Measurements from ENCODE around the gene REXO5. TPM values are rescaled to one million over a fixed set of nuclear protein-coding genes. Genes with fewer than 3 reads are reported as not detected.
"Not testable (repeated sequence)": the region's sequence is repeated elsewhere in the genome, so short reads cannot be mapped to it uniquely, and the experiment has no call there.

REXO5 gene
- total RNA-seq: 1 to 10 TPM; 1.1 to 3.0 TPM
- 1 to 10 TPM in 1 of 2 donors, under 1 TPM in 1; 0.88 to 2.2 TPM for polyA plus RNA-seq
- long read RNA-seq, donor 1, partial matches to known transcripts: 0 of 5 reads
- long read RNA-seq, donor 1, other reads (novel, unspliced or antisense): 5 of 5 reads
- long read RNA-seq, donor 2, partial matches to known transcripts: 0 of 1 reads
- long read RNA-seq, donor 2, other reads (novel, unspliced or antisense): 1 of 1 reads

GRCh38 chr16:20806168-20807050 lies at the start of gene REXO5, which contains the start of gene ERI2:
Gene REXO5 (plus strand): TSS chr16:20806527. CDS start chr16:20806954, 427 bp downstream.
Gene ERI2 (minus strand): TSS chr16:20806472. CDS start chr16:20806430, 42 bp downstream.
- intact Hi-C loops (cut with DNase I): loop anchor here in 1 of 2 donors (5.0 to 10.0 kb wide), 3 partner anchors 194 to 498 kb away; no protein-coding TSS in a partner anchor
- peak within 1 kb of the TSS; percentile 47 to 98 for H3K27ac ChIP-seq (ENCODE audit: low read depth in 1 of 2, low read length in 2 of 2)
- H3K9me3 ChIP-seq (ENCODE audit: control insufficient read depth, low read length): no peaks in the 10 kb centered on the region
- H3K36me3 ChIP-seq (ENCODE audit: control insufficient read depth in 1 of 2, insufficient read depth in 2 of 2, low read length in 1 of 2): no peaks in the 10 kb centered on the region
- H3K27me3 ChIP-seq (ENCODE audit: control insufficient read depth in 1 of 2, insufficient read depth in 2 of 2, low read length in 1 of 2): no peaks in the 10 kb centered on the region
- ATAC-seq (ENCODE audit: low FRiP score): peak; percentile 95
- WGBS, 2 donors: 0% methylated on average over 71 to 74 of the region's 74 CpGs
- peak within 1 kb of the TSS; percentile 51 to 74 for H3K4me3 ChIP-seq (ENCODE audit: low read length in 2 of 2)
- DNase-seq: peak; percentile 94 to 96
- H3K4me1 ChIP-seq (ENCODE audit: control insufficient read depth in 1 of 2, insufficient read depth in 2 of 2, low read length in 2 of 2): no peaks in the 10 kb centered on the region

- intact Hi-C loops (cut with DNase I): no loop called here
- ATAC-seq (ENCODE audit: low FRiP score): no peak
- 66% methylated on average over 2 of the region's 2 CpGs for WGBS, 2 donors
- no peak overlapping the region for H3K4me3 ChIP-seq (ENCODE audit: low read length in 2 of 2)
- no peaks in the 10 kb centered on the region for H3K27me3 ChIP-seq (ENCODE audit: control insufficient read depth in 1 of 2, insufficient read depth in 2 of 2, low read length in 1 of 2)
- H3K4me1 ChIP-seq (ENCODE audit: control insufficient read depth in 1 of 2, insufficient read depth in 2 of 2, low read length in 2 of 2): no peaks in the 10 kb centered on the region
- H3K27ac ChIP-seq (ENCODE audit: low read depth in 1 of 2, low read length in 2 of 2): no peak overlapping the region
- H3K36me3 ChIP-seq (ENCODE audit: control insufficient read depth in 1 of 2, insufficient read depth in 2 of 2, low read length in 1 of 2): no peaks in the 10 kb centered on the region
- no peak for DNase-seq
- no peaks in the 10 kb centered on the region for H3K9me3 ChIP-seq (ENCODE audit: control insufficient read depth, low read length)
Observed at GRCh38 chr16:20760346-20760745, 46.0 kb upstream of the REXO5 start.

GRCh38 chr16:20761175-20761574 lies 45.2 kb upstream of the REXO5 start:
- WGBS, 2 donors: 79 to 82% methylated on average over 1 of the region's 1 CpG
- ATAC-seq (ENCODE audit: low FRiP score): no peak
- Histone ChIP-seq H3K27me3 (ENCODE audit: control insufficient read depth in 1 of 2, insufficient read depth in 2 of 2, low read length in 1 of 2) (no peaks in the 10 kb centered on the region), H3K4me1 (ENCODE audit: control insufficient read depth in 1 of 2, insufficient read depth in 2 of 2, low read length in 2 of 2) (no peaks in the 10 kb centered on the region), H3K27ac (ENCODE audit: low read depth in 1 of 2, low read length in 2 of 2) (no peak overlapping the region), H3K36me3 (ENCODE audit: control insufficient read depth in 1 of 2, insufficient read depth in 2 of 2, low read length in 1 of 2) (no peaks in the 10 kb centered on the region), H3K4me3 (ENCODE audit: low read length in 2 of 2) (no peak overlapping the region), H3K9me3 (ENCODE audit: control insufficient read depth, low read length) (no peaks in the 10 kb centered on the region)
- DNase-seq: no peak
- intact Hi-C loops (cut with DNase I): no loop called here

GRCh38 chr16:20762404-20763123 lies 43.8 kb upstream of the REXO5 start:
- Histone ChIP-seq H3K27ac (ENCODE audit: low read depth in 1 of 2, low read length in 2 of 2) (no peak overlapping the region), H3K27me3 (ENCODE audit: control insufficient read depth in 1 of 2, insufficient read depth in 2 of 2, low read length in 1 of 2) (no peaks in the 10 kb centered on the region), H3K36me3 (ENCODE audit: control insufficient read depth in 1 of 2, insufficient read depth in 2 of 2, low read length in 1 of 2) (no peaks in the 10 kb centered on the region), H3K4me1 (ENCODE audit: control insufficient read depth in 1 of 2, insufficient read depth in 2 of 2, low read length in 2 of 2) (no peaks in the 10 kb centered on the region), H3K9me3 (ENCODE audit: control insufficient read depth, low read length) (no peaks in the 10 kb centered on the region), H3K4me3 (ENCODE audit: low read length in 2 of 2) (no peak overlapping the region)
- no peak for ATAC-seq (ENCODE audit: low FRiP score)
- WGBS, 2 donors: 87 to 91% methylated on average over 3 of the region's 3 CpGs
- intact Hi-C loops (cut with DNase I): no loop called here
- no peak for DNase-seq

GRCh38 chr16:20763461-20764232 lies 42.7 kb upstream of the REXO5 start, which contains the start of gene ACSM3:
Gene ACSM3 (plus strand): TSS chr16:20764014. CDS start chr16:20770035, 6,021 bp downstream.
- peak within 1 kb of the TSS in 1 of 2 donors; percentile 76 for H3K27ac ChIP-seq (ENCODE audit: low read depth in 1 of 2, low read length in 2 of 2)
- no peaks in the 10 kb centered on the region for H3K9me3 ChIP-seq (ENCODE audit: control insufficient read depth, low read length)
- H3K4me3 ChIP-seq (ENCODE audit: low read length in 2 of 2): peak within 1 kb of the TSS; percentile 46 to 94
- intact Hi-C loops (cut with DNase I): no loop called here
- H3K27me3 ChIP-seq (ENCODE audit: control insufficient read depth in 1 of 2, insufficient read depth in 2 of 2, low read length in 1 of 2): no peaks in the 10 kb centered on the region
- H3K4me1 ChIP-seq (ENCODE audit: control insufficient read depth in 1 of 2, insufficient read depth in 2 of 2, low read length in 2 of 2): no peaks in the 10 kb centered on the region
- peak in 1 of 2 donors; percentile 58 for DNase-seq
- peak; percentile 91 for ATAC-seq (ENCODE audit: low FRiP score)
- no peaks in the 10 kb centered on the region for H3K36me3 ChIP-seq (ENCODE audit: control insufficient read depth in 1 of 2, insufficient read depth in 2 of 2, low read length in 1 of 2)
- WGBS, 2 donors: 16 to 20% methylated on average over 10 of the region's 10 CpGs

GRCh38 chr16:20764448-20764847 lies 41.9 kb upstream of the REXO5 start:
- ATAC-seq (ENCODE audit: low FRiP score); H3K27ac ChIP-seq (ENCODE audit: low read depth in 1 of 2, low read length in 2 of 2); DNase-seq; H3K36me3 ChIP-seq (ENCODE audit: control insufficient read depth in 1 of 2, insufficient read depth in 2 of 2, low read length in 1 of 2); H3K9me3 ChIP-seq (ENCODE audit: control insufficient read depth, low read length); H3K27me3 ChIP-seq (ENCODE audit: control insufficient read depth in 1 of 2, insufficient read depth in 2 of 2, low read length in 1 of 2); H3K4me3 ChIP-seq (ENCODE audit: low read length in 2 of 2); H3K4me1 ChIP-seq (ENCODE audit: control insufficient read depth in 1 of 2, insufficient read depth in 2 of 2, low read length in 2 of 2); intact Hi-C loops (cut with DNase I): not testable (repeated sequence)
- 76 to 81% methylated on average over 1 of the region's 1 CpG for WGBS, 2 donors

- no peaks in the 10 kb centered on the region for H3K36me3 ChIP-seq (ENCODE audit: control insufficient read depth in 1 of 2, insufficient read depth in 2 of 2, low read length in 1 of 2)
- intact Hi-C loops (cut with DNase I): no loop called here
- DNase-seq: no peak
- no peaks in the 10 kb centered on the region for H3K27me3 ChIP-seq (ENCODE audit: control insufficient read depth in 1 of 2, insufficient read depth in 2 of 2, low read length in 1 of 2)
- no peak overlapping the region for H3K27ac ChIP-seq (ENCODE audit: low read depth in 1 of 2, low read length in 2 of 2)
- no peak overlapping the region for H3K4me3 ChIP-seq (ENCODE audit: low read length in 2 of 2)
- no peaks in the 10 kb centered on the region for H3K4me1 ChIP-seq (ENCODE audit: control insufficient read depth in 1 of 2, insufficient read depth in 2 of 2, low read length in 2 of 2)
- ATAC-seq (ENCODE audit: low FRiP score): no peak
- H3K9me3 ChIP-seq (ENCODE audit: control insufficient read depth, low read length): no peaks in the 10 kb centered on the region
- 93 to 98% methylated on average over 2 of the region's 2 CpGs for WGBS, 2 donors
Observed at GRCh38 chr16:20765732-20766131, 40.6 kb upstream of the REXO5 start.

- ATAC-seq (ENCODE audit: low FRiP score) (no peak), DNase-seq (no peak)
- WGBS, 2 donors: 89 to 90% methylated on average over 5 of the region's 5 CpGs
- no peaks in the 10 kb centered on the region for H3K4me1 ChIP-seq (ENCODE audit: control insufficient read depth in 1 of 2, insufficient read depth in 2 of 2, low read length in 2 of 2)
- H3K4me3 ChIP-seq (ENCODE audit: low read length in 2 of 2): no peak overlapping the region
- H3K27ac ChIP-seq (ENCODE audit: low read depth in 1 of 2, low read length in 2 of 2): no peak overlapping the region
- no peaks in the 10 kb centered on the region for H3K36me3 ChIP-seq (ENCODE audit: control insufficient read depth in 1 of 2, insufficient read depth in 2 of 2, low read length in 1 of 2)
- H3K27me3 ChIP-seq (ENCODE audit: control insufficient read depth in 1 of 2, insufficient read depth in 2 of 2, low read length in 1 of 2): no peaks in the 10 kb centered on the region
- H3K9me3 ChIP-seq (ENCODE audit: control insufficient read depth, low read length): no peaks in the 10 kb centered on the region
- intact Hi-C loops (cut with DNase I): no loop called here
Observed at GRCh38 chr16:20766294-20766693, 40.0 kb upstream of the REXO5 start.
